ENCODE measurements around the gene ZNF576.
"Not testable (repeated sequence)": the region's sequence is repeated elsewhere in the genome, so short reads cannot be mapped to it uniquely, and the experiment has no call there.

ZNF576 gene, protein sequence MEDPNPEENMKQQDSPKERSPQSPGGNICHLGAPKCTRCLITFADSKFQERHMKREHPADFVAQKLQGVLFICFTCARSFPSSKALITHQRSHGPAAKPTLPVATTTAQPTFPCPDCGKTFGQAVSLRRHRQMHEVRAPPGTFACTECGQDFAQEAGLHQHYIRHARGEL

DNA sequence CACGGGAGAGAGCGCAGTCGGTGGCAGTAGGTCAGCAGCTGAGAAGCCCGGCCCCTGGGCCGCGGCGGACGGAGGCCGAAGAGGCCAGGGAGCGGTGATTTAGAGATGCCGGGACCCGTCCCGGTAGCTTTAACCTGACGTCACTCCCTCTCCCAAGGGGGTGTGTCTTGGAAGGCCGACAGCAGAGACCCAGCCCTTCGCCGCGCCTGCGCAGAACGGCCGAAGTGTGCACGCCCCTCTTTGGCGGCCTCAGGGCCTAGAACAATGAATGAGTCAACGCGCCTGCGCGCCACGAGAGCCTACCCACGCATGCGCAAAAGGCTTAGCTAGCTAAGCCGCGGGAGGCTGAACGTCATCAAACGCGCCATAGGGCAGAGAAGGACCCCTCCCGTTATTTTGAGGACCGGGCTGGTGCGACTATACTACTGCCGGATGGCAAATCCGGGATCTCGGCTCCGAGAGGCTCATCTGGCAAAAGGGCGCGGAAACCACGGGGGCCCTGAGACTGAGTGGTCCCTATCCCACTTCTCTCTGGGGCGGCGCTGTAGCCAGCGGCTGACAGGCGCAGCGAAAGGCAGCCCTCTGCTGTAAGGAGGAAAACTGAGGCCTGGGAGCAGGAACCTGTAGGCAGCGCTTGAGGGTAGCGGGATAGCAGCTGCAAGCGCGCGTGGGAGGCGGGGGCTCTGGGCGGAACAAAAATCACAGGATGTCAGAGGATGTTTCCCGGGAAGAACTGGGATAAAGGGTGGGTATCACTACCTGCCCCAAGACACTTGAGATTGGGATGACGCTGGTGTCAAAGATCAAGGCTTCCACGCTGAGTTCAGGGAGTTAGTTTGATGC is at the start of gene ZNF576, which contains the start of gene IRGQ:
Gene ZNF576, plus strand, starts transcription at position 597 of the 843 bp plus-strand sequence. CDS start 514 bp downstream, outside the sequence.
Gene IRGQ, minus strand, starts transcription at position 136 of the 843 bp plus-strand sequence. CDS start 796 bp downstream, outside the sequence.
- peak; percentile 99 to 100 (median 99) for DNase-seq

DNA sequence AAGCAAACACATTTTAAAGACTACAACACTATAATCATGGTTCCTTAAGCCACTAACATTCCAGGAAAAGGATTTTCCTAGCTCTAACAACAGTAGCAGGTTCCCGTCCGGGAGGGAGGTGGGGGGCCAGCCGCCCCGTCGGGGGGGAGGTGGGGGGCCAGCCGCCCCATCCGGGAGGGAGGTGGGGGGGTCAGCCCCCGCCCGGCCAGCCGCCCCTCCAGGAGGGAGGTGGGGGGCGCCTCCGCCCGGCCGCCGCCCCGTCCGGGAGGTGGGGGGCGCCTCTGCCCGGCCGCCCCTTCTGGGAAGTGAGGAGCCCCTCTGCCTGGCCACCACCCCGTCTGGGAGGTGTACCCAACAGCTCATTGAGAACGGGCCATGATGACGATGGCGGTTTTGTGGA is 48.5 kb upstream of the ZNF576 start:
- DNase-seq: not testable (repeated sequence)

DNA sequence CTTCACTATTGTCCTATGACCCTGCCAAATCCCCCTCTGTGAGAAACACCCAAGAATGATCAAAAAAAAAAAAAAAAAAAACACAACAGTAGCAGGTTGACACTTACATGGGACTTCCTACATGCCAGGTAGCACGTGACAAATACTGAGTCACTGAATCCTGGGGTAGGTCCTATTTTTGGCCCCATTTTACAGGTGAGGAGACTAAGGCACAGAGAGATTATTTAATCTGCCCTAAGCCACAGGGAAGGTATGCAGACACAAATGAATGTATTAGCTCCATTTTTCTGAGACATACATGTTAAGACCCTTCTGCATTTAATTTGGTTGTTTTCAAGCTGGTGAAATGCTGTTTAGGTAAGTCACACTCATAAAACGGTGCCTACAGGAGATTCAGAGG is 47.7 kb upstream of the ZNF576 start:
- no peak for DNase-seq

DNA sequence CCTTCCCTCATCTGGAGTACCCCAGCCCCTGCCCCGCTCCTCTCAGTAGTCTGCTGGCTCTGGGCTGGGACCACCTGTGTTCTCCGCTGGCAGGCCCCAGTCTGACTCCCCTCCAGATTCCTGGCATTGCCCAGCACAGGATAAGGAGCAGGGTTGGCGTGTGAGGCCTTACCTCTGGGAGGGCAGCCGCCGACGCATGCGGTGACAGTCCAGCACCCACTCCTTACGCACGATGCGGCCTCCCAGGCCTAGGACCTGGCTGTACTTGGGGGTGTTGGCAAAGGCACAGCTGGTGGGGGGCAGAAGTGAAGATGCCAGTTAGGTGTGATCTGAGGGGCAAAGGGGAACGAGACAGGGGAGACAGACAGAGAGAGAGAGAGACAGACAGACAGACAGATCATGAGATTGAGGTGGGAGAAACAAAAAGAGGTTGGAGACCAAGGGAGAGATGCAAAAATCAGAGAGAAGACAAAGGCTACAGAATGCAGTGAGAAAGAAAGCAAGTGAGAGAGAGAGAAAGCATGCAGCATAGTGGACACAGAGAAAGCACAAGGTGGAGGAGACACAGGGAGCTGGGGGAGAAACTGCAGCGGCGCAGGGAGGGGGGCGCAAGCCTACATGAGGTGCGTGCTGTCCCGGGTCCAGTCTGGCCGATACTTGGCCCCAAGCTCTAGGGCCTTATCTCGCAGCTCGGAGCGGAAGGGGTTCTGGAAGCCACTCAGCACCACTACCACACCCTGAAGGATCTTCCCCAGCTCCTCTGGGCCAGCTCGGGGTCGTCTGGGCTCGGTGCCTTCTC is 44.8 kb upstream of the ZNF576 start:
- no peak for DNase-seq

DNA sequence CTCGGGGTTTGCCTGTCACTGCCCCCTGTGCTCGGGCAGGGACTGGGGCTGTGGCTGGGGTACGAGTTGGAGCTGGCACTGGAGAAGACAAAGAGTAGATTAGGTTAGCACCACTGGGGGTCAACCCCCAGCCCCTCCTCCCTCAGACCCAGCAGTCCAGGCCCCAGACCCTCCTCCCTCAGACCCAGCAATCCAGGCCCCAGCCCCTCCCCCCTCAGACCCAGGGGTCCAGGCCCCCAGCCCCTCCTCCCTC is 44.3 kb upstream of the ZNF576 start:
- DNase-seq: no peak

DNA sequence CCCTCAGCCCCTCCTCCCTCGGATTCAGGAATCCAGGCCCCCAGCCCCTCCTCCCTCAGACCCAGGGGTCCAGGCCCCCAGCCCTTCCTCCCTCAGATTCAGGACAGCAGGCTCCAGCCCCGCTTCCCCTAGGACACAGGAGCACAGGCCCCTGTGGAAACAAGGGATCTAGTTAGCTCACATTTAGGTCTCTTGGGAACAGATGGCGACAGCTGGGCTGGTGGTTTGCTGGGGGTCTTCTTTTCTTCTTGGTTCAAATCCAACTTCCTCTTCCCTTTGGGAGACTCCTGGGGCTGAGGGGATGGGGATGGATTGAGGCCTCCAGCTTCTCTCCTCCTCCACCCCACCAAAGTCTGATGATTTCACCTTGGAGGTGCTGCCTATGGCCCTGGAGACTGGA is 43.8 kb upstream of the ZNF576 start:
- DNase-seq: no peak

DNA sequence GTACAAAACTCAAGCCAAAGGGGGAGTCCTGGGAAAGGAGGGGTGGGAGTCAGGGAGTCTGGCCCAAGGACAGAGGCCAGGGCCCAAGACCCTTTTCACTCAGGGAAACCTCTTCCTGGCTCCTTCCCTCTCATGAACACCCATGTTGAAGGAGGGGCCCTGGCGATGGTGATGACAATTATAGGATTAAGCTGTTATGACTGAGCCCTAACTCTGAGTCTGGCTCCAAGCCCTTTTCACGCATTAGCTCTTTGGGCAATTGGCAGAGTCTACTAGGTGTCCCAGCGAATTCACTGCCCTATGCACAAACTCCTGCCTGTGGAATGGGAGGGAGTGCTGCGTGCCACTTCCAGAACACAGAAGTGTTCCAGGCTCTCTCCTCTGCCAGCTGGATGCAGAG is 42.7 kb upstream of the ZNF576 start:
- DNase-seq: no peak

DNA sequence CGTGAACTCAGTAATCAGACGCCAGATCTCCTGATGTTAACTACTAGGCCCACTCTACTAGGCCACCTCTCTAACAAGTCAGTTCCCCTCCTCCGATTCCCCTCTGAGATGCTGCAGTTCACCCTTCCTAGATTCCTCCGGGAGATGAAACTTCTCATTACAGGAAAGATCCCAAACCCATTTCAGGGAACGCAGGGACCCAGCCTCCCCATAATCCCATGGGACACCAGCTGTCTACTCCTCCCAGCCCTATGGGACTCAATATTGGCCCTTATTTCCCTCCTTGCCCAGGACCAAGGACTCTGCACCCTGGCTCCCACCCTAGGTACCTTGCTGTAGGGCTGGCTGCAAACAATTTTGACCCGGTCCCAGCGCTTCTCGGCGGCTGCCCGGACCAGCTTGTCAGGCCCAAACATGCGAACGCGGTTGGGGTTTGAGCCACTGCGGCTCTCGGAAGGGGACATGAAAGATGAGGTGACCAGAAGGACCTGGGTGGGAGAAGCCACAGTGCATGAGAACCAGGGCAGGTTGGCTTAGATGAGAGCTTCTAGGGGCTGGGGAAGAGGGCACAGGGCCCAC is 42.0 kb upstream of the ZNF576 start:
- DNase-seq: no peak

DNA sequence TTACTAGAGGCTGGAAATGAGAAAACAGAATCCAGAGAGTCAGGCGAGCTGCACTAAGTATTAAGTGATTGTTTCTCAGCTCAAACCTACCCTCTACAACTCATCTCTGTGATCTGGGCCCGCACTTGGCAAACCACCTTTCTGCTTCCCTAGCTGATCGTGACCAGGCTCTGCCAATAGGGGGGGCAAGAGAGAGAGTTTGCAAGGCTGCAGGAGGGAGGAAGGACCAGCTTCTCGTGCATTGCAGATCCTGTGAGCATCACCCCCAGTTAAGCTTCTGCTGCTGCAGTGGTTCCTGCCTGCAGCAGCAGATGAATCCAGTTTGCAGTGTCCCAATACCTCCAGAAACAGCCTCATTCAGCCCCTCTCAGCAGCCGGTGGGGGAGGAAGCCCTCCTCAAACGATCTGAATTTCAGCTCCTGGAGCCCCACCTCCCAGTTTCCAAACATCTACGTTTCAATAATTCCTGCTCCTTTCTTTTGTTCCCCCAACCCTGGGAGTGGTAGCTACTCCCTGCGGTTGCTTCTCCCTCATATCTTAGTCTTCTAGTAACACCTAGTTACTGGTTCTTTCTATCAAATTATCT is 41.1 kb upstream of the ZNF576 start:
- peak; percentile 57 to 78 (median 64) for DNase-seq

DNA sequence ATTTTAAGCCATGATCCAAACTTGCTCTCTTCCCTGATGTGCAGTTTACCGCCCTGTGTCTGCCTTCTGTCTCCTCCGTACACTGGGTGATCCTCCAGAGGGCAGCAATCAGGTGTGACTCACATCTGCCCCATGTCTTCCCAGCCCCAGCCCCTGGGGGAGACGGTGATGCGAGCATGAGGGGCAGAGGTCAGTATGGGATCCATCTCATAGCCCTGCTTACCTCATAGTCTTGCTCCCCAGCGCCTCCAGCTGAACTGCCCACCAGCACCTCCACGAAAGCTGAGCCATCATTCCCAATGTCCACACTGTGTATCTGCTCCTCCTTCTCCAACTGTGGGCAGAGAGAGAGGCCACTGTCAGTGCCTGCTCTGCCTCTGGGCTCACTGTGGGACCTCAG is 35.7 kb upstream of the ZNF576 start:
- no peak for DNase-seq

DNA sequence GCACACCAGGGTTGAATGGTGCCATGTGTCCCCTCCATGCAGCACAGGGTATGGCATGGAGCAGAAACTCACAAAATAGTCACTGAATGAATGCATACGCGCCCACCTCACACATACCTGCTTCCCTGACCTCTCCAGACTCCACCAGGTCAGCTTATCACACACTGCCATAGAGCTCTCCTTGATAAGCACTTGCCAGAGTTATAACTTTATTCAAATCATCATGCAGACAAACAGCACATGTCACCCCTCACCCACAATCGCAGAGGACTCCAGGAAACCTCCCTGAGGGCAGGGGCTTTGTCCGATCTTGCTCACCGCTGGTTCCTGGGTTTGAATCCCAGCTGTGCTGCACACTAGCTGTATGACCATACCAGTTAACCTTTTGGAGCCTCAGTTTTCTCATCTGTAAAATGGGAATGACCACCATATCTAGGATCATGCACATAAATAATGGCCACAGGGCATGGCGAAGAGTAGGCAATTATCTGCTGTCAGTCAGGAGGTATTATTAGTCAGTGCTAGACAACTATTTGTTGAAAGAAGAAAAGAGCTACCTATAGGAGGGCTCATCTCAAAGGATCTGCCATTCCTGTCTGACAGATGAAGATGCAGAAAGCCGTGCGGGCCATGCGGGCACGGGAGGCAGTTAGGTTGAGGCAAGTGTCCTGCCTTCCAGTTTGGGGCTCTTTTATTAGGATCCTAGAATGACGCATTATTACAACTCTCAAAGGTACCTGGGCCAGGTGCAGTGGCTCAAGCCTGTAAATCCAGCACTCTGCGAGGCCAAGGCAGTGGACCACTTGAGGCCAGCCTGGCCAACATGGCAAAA is 35.0 kb upstream of the ZNF576 start:
- DNase-seq: no peak

DNA sequence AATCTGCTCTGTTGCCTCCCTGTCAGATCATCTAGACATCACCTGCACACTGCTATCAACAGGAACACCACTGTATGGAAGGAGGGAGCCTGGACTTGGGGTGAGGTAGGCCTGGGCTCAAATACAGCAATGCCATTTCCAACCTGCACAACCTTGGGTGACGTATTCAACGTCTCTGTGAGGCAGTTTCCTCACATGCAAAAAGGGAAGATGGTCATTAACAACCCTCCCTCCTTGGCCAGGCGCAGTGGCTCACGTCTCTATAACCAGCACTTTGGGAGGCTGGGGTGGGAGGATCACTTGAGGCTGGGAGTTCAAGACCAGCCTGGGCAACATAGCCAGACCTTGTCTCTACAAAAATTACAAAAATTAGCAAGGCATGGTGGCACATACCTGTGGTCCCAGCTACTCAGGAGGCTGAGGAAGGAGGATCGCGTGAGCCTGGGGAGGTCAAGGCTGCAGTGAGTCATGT is 34.1 kb upstream of the ZNF576 start:
- no peak for DNase-seq

DNA sequence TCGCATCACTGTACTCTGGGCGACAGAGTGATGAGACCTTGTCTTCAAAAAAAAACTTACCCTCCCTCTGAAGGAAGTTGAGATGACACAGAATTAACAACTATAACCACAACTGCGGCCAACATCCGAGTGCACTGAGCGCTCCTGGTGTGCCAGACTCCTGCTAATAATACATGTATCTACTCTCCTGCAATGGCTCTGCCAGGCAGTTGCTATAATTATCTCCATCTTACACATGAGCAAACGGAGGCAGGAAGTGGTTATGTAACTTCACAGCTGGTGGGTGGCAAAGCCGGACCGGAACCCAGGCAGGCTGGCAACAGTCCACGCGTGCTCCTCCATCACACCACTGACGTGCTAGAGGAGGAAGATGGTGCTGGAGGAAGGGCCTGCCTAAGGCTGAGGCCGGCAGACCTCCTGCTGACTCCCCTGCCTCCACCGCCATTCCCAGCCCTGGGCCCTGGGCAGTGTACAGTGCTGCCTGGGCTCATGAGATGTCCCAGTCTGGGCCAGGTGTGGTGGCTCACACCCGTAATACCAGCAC is 33.6 kb upstream of the ZNF576 start:
- peak; percentile 39 to 68 (median 59) for DNase-seq

DNA sequence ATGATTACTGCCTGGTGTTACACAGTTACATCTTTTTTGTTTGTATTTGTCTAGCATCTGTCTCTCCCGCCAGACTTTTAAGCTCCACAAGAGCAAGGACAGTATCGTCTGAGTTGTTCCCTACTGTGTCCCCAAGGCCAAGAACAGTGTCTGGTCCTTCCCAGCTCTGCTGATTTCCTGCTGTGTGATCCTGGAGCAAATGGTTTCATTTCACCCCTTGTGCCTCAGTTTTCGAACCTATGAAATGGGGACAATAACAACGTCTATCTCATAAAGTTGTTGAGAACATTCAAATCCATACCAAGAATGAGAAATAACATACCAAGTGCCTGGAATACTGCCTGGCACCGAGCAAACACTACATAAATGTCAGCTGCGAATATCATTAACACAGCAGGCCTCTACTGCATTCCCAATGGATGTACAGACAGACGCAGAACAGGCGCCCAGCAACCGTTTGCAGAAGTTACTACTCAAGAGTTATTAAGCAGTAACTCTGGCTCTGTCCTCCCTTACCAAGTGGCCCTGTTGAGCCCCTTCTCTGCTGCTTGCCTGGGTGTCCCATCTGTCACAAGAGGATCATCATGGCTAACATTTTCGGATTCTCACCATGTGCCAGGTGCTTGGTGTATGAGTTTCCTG is 32.5 kb upstream of the ZNF576 start:
- no peak for DNase-seq

DNA sequence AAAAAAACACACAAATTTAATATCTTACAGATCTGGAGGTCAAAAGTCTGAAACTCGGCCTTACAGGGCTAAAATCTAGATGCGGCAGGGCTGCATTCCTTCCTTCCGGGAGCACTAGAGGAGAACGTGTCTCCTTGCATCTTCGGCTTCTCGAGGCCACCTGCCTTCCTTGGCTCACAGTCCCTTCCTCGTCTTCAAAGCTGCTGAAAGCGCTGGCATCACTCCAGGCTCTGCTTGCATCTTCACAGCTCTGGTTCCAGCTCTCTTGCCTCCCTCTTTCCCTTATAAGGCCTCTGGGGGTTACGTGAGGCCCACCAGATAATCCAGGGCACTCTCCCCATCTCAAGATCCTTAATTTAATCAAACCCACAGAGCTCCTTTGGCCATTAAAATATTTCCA is 31.6 kb upstream of the ZNF576 start:
- DNase-seq: no peak

DNA sequence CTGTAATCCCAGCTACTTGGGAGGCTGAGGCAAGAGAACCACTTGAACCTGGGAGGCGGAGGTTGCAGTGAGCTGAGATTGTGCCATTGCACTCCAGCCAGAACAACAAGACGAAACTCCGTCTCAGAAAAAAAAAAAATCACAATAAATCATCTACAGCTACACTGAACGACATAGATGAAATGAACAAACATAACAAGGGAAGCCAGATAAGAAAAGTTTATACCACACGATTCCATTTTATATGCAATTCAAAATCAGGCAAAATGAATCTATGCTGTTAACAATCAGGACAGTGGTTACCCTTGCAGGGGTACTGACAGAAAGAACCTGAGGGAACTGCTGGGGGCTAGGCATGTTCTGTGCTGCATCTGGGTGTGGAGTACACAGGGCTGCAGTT is 26.7 kb upstream of the ZNF576 start:
- no peak for DNase-seq

DNA sequence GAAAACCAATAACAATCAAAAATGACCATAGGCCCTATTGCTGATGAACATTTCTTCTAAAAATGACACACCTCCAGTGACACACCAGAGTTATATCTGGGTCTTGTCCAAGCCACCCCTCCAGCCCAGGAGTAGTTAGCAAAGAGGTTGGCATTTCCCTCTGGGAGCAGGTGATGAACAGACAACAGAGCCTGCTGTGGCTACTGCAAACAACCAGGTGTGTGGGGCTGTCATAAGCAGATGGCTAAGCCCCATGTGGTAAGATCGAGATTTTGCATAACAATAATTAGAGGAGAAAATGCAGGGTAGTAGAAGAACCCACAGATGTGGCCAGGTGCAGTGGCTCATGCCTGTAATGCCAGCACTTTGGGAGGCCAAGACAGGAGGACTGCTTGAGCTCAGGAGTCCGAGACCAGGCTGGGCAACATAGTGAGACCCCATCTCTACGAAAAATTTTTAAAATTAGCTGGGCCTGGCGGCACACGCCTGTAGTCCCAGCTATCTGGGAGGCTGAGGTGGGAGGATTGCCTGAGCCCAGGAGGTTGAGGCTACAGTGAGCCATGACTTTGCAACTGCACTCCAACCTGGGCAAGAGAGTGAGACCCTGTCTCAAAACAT is 26.1 kb upstream of the ZNF576 start:
- no peak for DNase-seq

DNA sequence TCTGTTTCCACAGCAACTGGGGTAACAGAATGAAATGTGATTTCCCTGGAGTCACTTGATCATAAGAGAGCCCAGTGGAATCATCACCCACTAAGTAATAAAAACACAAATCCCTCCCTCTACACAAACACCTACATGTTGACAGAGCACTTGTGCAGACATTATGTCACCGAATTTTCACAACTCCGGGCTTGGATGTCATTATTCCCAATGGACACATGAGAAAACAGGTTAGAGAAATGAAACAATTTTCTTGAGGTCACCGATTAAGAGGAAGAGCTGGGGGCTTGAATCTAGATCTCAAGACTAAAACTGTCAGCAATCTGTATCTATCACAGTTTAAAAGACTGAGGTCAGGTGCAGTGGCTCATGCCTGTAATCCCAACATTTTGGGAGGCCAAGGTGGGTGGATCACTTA is 24.2 kb upstream of the ZNF576 start:
- no peak for DNase-seq

DNA sequence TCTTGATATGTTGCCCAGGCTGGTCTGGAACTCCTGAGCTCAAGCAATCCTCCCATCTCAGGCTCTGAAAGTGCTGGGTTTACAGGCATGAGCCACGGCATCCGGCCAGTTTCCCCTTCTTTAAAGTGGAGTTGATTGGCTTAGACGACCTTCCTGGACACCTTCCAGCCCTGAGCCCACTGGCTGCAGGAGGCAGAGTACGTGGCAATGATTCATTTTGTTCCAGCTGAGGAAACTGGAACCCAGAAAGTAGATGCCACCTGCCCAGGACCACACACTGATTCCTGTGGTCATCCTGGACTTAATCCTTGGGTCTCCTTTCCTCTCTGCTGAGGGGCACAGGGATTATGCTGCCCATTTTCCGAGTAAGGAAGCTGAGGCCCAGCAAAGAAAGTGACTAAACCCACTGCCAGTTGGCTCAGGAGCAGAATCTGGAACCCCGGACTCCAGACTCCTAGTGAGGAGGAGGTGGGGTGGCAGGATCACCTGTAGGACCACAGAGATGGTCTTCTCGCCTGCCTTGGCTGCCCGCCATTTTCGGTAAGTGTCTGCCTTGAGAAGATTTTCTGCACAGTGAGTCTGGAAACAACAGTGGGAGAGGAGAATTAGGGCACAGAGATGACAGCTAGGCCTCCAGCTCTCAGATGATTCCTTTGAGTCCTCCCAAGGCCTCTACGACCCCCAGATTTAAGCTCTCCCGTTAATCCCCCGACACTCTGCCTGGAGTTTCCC is 21.8 kb upstream of the ZNF576 start:
- DNase-seq: no peak
